DND-41 (cell line): ENCODE measurements around the gene AMACR.

Source experiments
- CTCF ChIP-seq: IDR thresholded peaks from 2 replicates; pipeline ENCODE4 v1.5.1; 2012; ENCODE audit warnings: borderline replicate concordance, low read length, moderate library complexity, mild to moderate bottlenecking; ENCODE audit not compliant: poor library complexity, severe bottlenecking; ENCODE audit errors: extremely low read depth
- EZH2 ChIP-seq: IDR thresholded peaks from 3 replicates; pipeline ENCODE4 v1.6.1; 2012; ENCODE audit warnings: borderline replicate concordance, low read depth, mild to moderate bottlenecking, moderate library complexity, low read length, inconsistent platforms; ENCODE audit not compliant: severe bottlenecking

DNA sequence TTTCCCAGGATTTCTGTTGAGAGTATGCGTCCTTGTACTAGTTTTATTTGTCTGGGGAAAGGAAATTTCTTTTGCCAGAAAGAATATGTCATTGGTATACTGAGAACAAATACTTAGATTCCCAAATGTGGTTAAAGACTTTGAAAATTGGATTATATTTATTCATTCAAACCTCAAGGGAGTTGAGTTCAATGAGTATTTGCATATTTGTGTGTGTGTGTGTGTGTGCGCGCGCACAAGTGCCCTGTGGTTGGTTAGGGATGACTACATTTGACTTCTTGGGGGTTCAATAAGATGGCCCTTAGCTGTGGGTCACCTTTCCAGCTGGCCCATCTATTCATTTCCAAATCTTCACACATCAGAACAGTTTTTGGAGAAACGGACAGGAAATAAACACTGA lies 66.8 kb downstream of the AMACR start:
- no peak for TF ChIP-seq CTCF
- no peak for TF ChIP-seq EZH2
